ENCODE data around the gene ZMYND8.

Gene ZMYND8

GRCh38 chr20:47236639-47236900 is 119.9 kb downstream of the ZMYND8 start:
- in situ Hi-C loops (cut with MboI; ENCODE audit: low sequenced_read_pairs, unreplicated experiment): no loop called here
- TF ChIP-seq, protein P1, sequence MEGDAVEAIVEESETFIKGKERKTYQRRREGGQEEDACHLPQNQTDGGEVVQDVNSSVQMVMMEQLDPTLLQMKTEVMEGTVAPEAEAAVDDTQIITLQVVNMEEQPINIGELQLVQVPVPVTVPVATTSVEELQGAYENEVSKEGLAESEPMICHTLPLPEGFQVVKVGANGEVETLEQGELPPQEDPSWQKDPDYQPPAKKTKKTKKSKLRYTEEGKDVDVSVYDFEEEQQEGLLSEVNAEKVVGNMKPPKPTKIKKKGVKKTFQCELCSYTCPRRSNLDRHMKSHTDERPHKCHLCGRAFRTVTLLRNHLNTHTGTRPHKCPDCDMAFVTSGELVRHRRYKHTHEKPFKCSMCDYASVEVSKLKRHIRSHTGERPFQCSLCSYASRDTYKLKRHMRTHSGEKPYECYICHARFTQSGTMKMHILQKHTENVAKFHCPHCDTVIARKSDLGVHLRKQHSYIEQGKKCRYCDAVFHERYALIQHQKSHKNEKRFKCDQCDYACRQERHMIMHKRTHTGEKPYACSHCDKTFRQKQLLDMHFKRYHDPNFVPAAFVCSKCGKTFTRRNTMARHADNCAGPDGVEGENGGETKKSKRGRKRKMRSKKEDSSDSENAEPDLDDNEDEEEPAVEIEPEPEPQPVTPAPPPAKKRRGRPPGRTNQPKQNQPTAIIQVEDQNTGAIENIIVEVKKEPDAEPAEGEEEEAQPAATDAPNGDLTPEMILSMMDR (IDR thresholded peaks at IDR 0.05; ENCODE audit: borderline replicate concordance, control extremely low read depth, extremely low read depth, insufficient read depth, missing control alignments): no peak
- DNase-seq (ENCODE audit: low spot score): no peak

DNA sequence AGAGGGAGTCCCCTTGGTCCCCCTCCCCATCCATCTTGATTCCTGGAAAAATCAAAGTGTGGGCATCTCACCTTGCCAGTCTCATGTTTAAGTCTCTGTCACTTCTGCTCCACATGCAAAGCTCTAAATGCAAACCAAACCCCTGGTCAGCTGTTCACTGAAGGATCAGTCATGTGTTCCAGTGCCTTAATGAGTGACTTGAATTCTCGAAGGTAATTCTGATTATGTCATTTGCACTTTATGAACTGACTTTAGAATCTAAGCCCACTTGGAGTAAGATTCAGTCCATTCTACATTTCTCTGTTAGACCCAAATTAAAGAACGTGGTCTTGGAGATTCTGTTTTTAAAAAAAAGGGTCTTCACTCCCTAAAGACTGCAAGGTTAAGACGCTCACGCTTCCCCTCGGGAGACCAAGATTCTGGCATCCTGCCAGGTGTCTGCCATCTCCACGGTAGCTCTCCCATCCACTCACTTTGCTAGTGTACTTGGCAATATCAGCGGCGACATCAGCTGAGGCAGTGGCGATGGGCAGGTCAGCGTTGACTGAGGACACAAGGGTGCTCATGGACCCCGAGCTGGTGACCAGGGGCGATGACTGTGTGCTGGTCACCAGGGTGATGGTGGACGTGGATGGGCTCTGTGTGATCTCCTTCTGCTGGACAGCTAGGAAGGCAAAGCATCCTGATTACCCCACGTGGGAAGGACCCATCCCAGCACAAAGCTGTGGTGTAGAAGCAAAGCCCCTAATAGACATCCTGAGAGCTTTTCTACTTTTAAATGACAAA is 120.5 kb downstream of the ZMYND8 start:
- DNase-seq (ENCODE audit: low spot score): no peak
- in situ Hi-C loops (cut with MboI; ENCODE audit: low sequenced_read_pairs, unreplicated experiment): no loop called here
- TF ChIP-seq, protein P1 (IDR thresholded peaks at IDR 0.05; ENCODE audit: borderline replicate concordance, control extremely low read depth, extremely low read depth, insufficient read depth, missing control alignments): no peak

GRCh38 chr20:47235111-47235510 is 121.4 kb downstream of the ZMYND8 start:
- TF ChIP-seq, protein P1 (IDR thresholded peaks at IDR 0.05; ENCODE audit: borderline replicate concordance, control extremely low read depth, extremely low read depth, insufficient read depth, missing control alignments): no peak
- in situ Hi-C loops (cut with MboI; ENCODE audit: low sequenced_read_pairs, unreplicated experiment): no loop called here
- no peak for DNase-seq (ENCODE audit: low spot score)

- DNase-seq (ENCODE audit: low spot score): no peak
- in situ Hi-C loops (cut with MboI; ENCODE audit: low sequenced_read_pairs, unreplicated experiment): no loop called here
These were observed 122.9 kb downstream of the ZMYND8 start for GRCh38 chr20:47233333-47234188.

GRCh38 chr20:47232518-47232917 is 124.0 kb downstream of the ZMYND8 start:
- no peak for DNase-seq (ENCODE audit: low spot score)
- in situ Hi-C loops (cut with MboI; ENCODE audit: low sequenced_read_pairs, unreplicated experiment): no loop called here
- TF ChIP-seq, protein P1 (IDR thresholded peaks at IDR 0.05; ENCODE audit: borderline replicate concordance, control extremely low read depth, extremely low read depth, insufficient read depth, missing control alignments): no peak

More at GRCh38 chr20:47233333-47234188, 122.9 kb downstream of the ZMYND8 start:
- TF ChIP-seq, protein P1 (IDR thresholded peaks at IDR 0.05; ENCODE audit: borderline replicate concordance, control extremely low read depth, extremely low read depth, insufficient read depth, missing control alignments): no peak

- DNase-seq (ENCODE audit: low spot score): no peak
- in situ Hi-C loops (cut with MboI; ENCODE audit: low sequenced_read_pairs, unreplicated experiment): no loop called here
- TF ChIP-seq, protein P1 (IDR thresholded peaks at IDR 0.05; ENCODE audit: borderline replicate concordance, control extremely low read depth, extremely low read depth, insufficient read depth, missing control alignments): no peak
These were observed 125.0 kb downstream of the ZMYND8 start for GRCh38 chr20:47231382-47232039.

Data from GM13976 (cell line).